Right lobe of liver (tissue), 4 donors: ENCODE data around the gene TYW1.
"Not testable (repeated sequence)": the region's sequence is repeated elsewhere in the genome, so short reads cannot be mapped to it uniquely, and the experiment has no call there.

ENCODE experiments used
- POLR2A ChIP-seq: fragments of 450-650 bp; IDR thresholded peaks from one replicate; pipeline ENCODE4 v1.6.1; 2017; ENCODE audit warnings: antibody characterized with exemption, mild to moderate bottlenecking
- TF ChIP-seq, protein P1 (sequence below), 4 donors: fragments of 200-600 bp in 3 of 4; fragments of 450-650 bp in 1 of 4; IDR thresholded peaks; one replicate each; pipeline versions ENCODE4 v1.5.1 to v1.8.0; 2016 to 2022; ENCODE audit warnings: antibody characterized with exemption in 4 of 4, mild to moderate bottlenecking in 2 of 4
- donor health status: DM: no; HTN: no; CAD: no.
- donor health status: DM: no; HTN: no; CAD: no.
- donor health status: DM: no; HTN: yes; CAD: no.

DNA sequence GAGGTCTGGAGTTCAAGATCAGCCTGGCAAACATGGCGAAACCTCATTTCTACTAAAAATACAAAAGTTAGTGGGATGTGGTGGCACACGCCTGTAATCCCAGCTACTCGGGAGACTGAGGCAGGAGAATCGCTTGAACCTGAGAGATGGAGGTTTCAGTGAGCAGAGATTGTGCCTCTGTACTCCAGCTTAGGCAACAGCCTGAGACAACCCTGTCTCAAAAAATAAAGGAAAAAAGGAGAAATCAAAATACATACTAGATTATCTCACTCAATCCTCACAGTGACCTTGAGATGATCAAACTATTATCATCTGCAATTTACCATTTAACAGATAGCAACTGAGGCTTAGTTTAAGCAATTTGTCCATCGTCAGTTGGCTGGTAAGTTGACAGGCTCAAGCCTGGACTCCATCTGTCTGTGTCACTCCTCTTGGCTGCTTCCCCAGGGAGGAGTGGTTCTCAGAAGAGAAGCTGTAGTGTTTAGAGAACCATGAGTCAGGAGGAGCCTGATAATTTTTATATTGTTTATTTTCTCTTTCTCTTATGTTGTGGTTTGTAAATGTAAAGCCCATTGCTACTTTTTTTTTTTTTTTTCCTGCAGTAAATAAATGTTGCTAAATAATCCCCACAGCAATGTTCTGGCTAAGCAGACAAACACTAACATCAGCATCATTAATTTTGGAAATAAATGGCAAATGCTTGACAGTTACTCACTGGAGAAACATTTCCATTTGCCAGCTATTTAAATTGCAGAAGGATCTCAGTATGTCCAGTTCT, 46.3 kb downstream of the TYW1 start:
- TF ChIP-seq POLR2A, result not testable (repeated sequence)
- TF ChIP-seq, protein P1, sequence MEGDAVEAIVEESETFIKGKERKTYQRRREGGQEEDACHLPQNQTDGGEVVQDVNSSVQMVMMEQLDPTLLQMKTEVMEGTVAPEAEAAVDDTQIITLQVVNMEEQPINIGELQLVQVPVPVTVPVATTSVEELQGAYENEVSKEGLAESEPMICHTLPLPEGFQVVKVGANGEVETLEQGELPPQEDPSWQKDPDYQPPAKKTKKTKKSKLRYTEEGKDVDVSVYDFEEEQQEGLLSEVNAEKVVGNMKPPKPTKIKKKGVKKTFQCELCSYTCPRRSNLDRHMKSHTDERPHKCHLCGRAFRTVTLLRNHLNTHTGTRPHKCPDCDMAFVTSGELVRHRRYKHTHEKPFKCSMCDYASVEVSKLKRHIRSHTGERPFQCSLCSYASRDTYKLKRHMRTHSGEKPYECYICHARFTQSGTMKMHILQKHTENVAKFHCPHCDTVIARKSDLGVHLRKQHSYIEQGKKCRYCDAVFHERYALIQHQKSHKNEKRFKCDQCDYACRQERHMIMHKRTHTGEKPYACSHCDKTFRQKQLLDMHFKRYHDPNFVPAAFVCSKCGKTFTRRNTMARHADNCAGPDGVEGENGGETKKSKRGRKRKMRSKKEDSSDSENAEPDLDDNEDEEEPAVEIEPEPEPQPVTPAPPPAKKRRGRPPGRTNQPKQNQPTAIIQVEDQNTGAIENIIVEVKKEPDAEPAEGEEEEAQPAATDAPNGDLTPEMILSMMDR (IDR thresholded peaks at IDR 0.05), result not testable (repeated sequence)
